Heart right ventricle (tissue), 16 donors: Measurements from ENCODE around the gene TNFSF15. TPM values are rescaled to one million over a fixed set of nuclear protein-coding genes. Genes with fewer than 3 reads are reported as not detected.

Experiments
- ATAC-seq, 8 donors: fragments of 200-7000 bp; cut with Tn5 transposase; one replicate each; pipeline ENCODE4 v1.9.1; 2020; ENCODE audit warnings: mild to moderate bottlenecking in 8 of 8, moderate library complexity in 8 of 8, moderate number of reproducible peaks in 1 of 8
- DNase-seq, 2 donors: peaks; one replicate each; pipeline ENCODE4 v3.0.0-alpha.2; 2020
- H3K27ac ChIP-seq, 10 donors: fragments of 200-600 bp; sonication (generic) in 2 of 10; one replicate each; pipeline versions ENCODE4 v1.5.0 to v1.8.0; 2020 to 2022; ENCODE audit warnings: mild to moderate bottlenecking in 3 of 10
- H3K27me3 ChIP-seq, 7 donors: fragments of 200-600 bp; one replicate each; pipeline ENCODE4 v1.8.0; 2021 to 2022; ENCODE audit warnings: mild to moderate bottlenecking in 2 of 7
- H3K36me3 ChIP-seq, 9 donors: fragments of 200-600 bp; sonication (generic) in 1 of 9; one replicate each; pipeline versions ENCODE4 v1.5.0 to v1.8.0; 2020 to 2022; ENCODE audit warnings: mild to moderate bottlenecking in 2 of 9
- H3K4me1 ChIP-seq, 9 donors: fragments of 200-600 bp; sonication (generic) in 1 of 9; one replicate each; pipeline versions ENCODE4 v1.5.0 to v1.8.0; 2020 to 2022; ENCODE audit warnings: mild to moderate bottlenecking in 4 of 9
- H3K4me3 ChIP-seq, 10 donors: fragments of 200-600 bp; sonication (generic) in 2 of 10; one replicate each; pipeline versions ENCODE4 v1.5.0 to v1.8.0; 2020 to 2022; ENCODE audit warnings: mild to moderate bottlenecking in 7 of 10, moderate library complexity in 2 of 10
- H3K9me3 ChIP-seq, 11 donors: fragments of 200-600 bp in 10 of 11; sonication (generic) in 2 of 11; one replicate each; pipeline versions ENCODE4 v1.5.0 to v1.8.0; 2013 to 2022; ENCODE audit warnings: mild to moderate bottlenecking in 2 of 11, control low read depth in 1 of 11, moderate library complexity in 1 of 11
- WGBS, 2 donors: extraction: QIAGEN DNeasy Blood & Tissue Kit; methylation state at CpG; one replicate each; pipeline ENCODE4 v1.1.7; 2013; ENCODE audit warnings: inconsistent platforms in 1 of 2; 5-methylcytosine and 5-hydroxymethylcytosine counted together
- intact Hi-C, 10 donors: fragments of 100-400 bp; cut with DNase I; formaldehyde crosslinking; loops; one replicate each; pipeline versions ENCODE4 v1.11.1 to v1.14.2; 2022
- polyA plus RNA-seq, 2 donors: library from polyadenylated mRNA; stranded (reverse); fragments of 200-250 nt; gene quantifications; one replicate each; pipeline ENCODE4 v1.2.3, GENCODE V29; 2013
- total RNA-seq, 10 donors: library from RNA; stranded (reverse); fragmentation: NEBNext Ultra II Directional in 3 of 10; extraction: Animal tissue kit (Norgen Biotek cat#: 25700) in 3 of 10; gene quantifications; one replicate each; pipeline versions ENCODE4 v1.2.1 to v1.2.4, GENCODE V29; 2021 to 2023
- TF ChIP-seq, protein P1 (sequence below), 9 donors: fragments of 200-600 bp; sonication (generic) in 2 of 9; IDR thresholded peaks; one replicate each; pipeline versions ENCODE4 v1.5.0 to v1.8.0; 2021 to 2022; ENCODE audit warnings: antibody characterized with exemption in 9 of 9, mild to moderate bottlenecking in 5 of 9, moderate library complexity in 1 of 9
- donor health status: Arrhythmogenic right ventricular cardiomyopathy.
- donor health status: ischemic (EF 13 %, LVEDD 7.1; RV severe dilation, severe dysfunction).
- donor health status: healthy with polysubstance abuse.
- donor health status: DM: no; HTN: yes; CAD: no.
- donor health status: DM: no; HTN: no; CAD: no.
- donor health status: ischemic (EF 25% LVEDD 6.9; RV normal size, moderate dysfunction).
- donor health status: ischemic (EF 25% LVEDD 5.7; RV mildly dilated, moderate dysfunction).
- donor health status: healthy.
- donor health status: DM: yes; HTN: yes; CAD: no.
- donor health status: Ischemic cardiomyopathy.
- donor health status: ischemic (EF 35%, LVEDD 5.7; RV mildly dilated, moderate dysfunction).
- donor health status: nonischemic (EF 11% LVEDD 7.7; RV severe dilation, severe dysfunction).
- donor health status: DM: yes; HTN: yes; CAD: no.
- donor health status: PGD.
- donor health status: ischemic (EF 29% LVEDD 5.4; RV normal size, mild dysfunction).
- donor health status: nonischemic (EF 23%, LVEDD 6.1; RV moderate dilation, normal function).

TNFSF15 gene
- total and polyA plus RNA-seq, 12 donors: 0.01 to 0.62 (median 0.05) TPM; not detected in 5

GRCh38 chr9:114818178-114818577, 12.3 kb upstream of the TNFSF15 start:
- Histone ChIP-seq H3K27me3 (peaks cover 0 to 11% (median 0%) of the 10 kb centered on the region in 7 donors), H3K27ac (no peak overlapping the region), H3K4me1 (no peaks in the 10 kb centered on the region), H3K4me3 (no peak overlapping the region), H3K36me3 (no peaks in the 10 kb centered on the region), H3K9me3 (peaks cover 0 to 5% (median 0%) of the 10 kb centered on the region in 11 donors)
- TF ChIP-seq, protein P1, sequence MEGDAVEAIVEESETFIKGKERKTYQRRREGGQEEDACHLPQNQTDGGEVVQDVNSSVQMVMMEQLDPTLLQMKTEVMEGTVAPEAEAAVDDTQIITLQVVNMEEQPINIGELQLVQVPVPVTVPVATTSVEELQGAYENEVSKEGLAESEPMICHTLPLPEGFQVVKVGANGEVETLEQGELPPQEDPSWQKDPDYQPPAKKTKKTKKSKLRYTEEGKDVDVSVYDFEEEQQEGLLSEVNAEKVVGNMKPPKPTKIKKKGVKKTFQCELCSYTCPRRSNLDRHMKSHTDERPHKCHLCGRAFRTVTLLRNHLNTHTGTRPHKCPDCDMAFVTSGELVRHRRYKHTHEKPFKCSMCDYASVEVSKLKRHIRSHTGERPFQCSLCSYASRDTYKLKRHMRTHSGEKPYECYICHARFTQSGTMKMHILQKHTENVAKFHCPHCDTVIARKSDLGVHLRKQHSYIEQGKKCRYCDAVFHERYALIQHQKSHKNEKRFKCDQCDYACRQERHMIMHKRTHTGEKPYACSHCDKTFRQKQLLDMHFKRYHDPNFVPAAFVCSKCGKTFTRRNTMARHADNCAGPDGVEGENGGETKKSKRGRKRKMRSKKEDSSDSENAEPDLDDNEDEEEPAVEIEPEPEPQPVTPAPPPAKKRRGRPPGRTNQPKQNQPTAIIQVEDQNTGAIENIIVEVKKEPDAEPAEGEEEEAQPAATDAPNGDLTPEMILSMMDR (IDR thresholded peaks at IDR 0.05): no peak
- no peak for DNase-seq
- no peak for ATAC-seq
- 86 to 90% methylated on average over 1 of the region's 1 CpG for WGBS, 2 donors
- intact Hi-C loops: no loop called here

DNA sequence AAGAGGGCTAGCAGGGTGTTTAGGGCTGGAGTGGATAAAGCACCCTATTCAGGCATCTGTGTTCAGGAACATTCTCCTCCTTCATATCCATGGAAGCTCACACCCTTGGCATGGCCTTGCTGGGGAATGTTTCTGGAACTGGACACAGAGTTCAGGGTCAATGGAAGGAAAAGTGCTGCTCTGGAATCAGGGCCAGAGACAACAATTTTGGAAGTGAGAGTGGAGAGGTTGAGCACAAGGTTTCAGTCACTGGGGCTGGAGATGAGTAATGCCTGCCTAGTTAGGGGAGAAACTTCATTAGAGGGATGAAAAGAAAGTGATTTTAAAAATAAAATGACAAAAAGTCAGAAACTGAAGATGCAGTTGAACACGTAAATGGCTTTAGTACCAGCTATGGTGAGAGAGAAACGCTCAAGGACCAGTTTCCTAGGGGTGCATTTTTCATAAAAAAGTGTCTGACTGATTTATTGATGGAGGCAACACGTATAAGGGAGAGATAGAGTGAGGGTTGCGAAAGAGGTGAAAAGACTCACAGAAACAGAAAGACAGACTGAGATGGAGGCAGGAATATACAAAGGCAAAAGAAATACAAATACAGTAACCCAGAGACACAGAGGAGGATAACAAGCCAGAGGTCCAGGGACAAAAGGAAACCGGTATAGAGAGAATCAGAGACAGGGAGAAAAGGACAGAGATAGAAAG, 8.0 kb upstream of the TNFSF15 start:
- ATAC-seq: no peak
- peaks cover 0 to 8% (median 0%) of the 10 kb centered on the region in 7 donors for H3K27me3 ChIP-seq
- WGBS, 2 donors: 87 to 90% methylated on average over 5 of the region's 5 CpGs
- H3K27ac ChIP-seq: no peak overlapping the region
- no peak for DNase-seq
- H3K4me1 ChIP-seq: no peaks in the 10 kb centered on the region
- TF ChIP-seq, protein P1 (IDR thresholded peaks at IDR 0.05): no peak
- peaks cover 0 to 5% (median 0%) of the 10 kb centered on the region in 11 donors for H3K9me3 ChIP-seq
- no peaks in the 10 kb centered on the region for H3K36me3 ChIP-seq
- no peak overlapping the region for H3K4me3 ChIP-seq
- intact Hi-C loops: no loop called here

DNA sequence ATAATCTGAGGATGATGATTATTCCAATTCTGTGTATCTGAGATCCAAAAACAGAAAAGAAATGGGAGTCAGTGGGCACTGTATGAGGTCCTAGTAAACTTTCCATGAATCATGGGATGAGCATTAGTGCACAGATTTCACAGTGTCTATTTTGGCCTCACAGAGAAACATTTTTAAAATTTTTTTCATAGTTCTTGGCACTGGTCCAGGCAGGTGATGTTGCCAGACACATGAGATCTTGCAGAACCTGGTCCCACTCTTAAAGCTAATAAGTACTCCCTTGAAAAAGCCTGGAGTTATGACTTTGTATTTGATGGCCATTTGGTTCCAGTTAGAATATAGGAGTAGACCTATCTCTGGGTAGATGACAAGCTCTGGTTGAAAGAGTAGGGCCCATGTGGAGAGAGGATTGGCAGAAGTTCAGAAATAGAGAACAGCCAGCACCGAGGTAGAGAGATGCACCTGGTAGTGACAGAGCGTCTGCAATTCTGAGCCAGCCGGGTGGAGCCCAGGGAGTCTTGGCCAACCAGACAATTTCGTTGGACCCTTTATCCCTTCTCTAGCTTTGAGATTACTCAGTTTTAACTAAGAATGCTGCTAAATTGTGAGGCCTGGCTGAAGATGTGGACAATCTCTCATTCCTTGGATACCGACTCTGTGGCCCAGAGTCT, 6.3 kb upstream of the TNFSF15 start:
- TF ChIP-seq, protein P1 (IDR thresholded peaks at IDR 0.05): no peak
- WGBS, 2 donors: 81 to 91% methylated on average over 5 of the region's 5 CpGs
- H3K4me1 ChIP-seq: no peaks in the 10 kb centered on the region
- H3K4me3 ChIP-seq: no peak overlapping the region
- H3K27ac ChIP-seq: no peak overlapping the region
- H3K27me3 ChIP-seq: peaks cover 0 to 6% (median 0%) of the 10 kb centered on the region in 7 donors
- ATAC-seq (no peak), DNase-seq (no peak)
- H3K36me3 ChIP-seq: no peaks in the 10 kb centered on the region
- H3K9me3 ChIP-seq: peaks cover 0 to 5% (median 0%) of the 10 kb centered on the region in 11 donors
- intact Hi-C loops: no loop called here

- intact Hi-C loops: no loop called here
- TF ChIP-seq, protein P1 (IDR thresholded peaks at IDR 0.05): no peak
Measured at GRCh38 chr9:114811301-114811700, 5.5 kb upstream of the TNFSF15 start.

More at GRCh38 chr9:114811301-114811700, 5.5 kb upstream of the TNFSF15 start:
- Histone ChIP-seq H3K4me3 (no peak overlapping the region), H3K4me1 (peaks cover 0 to 5% (median 0%) of the 10 kb centered on the region in 9 donors), H3K27ac (no peak overlapping the region), H3K36me3 (no peaks in the 10 kb centered on the region), H3K9me3 (peaks cover 0 to 5% (median 0%) of the 10 kb centered on the region in 11 donors), H3K27me3 (peaks cover 0 to 6% (median 0%) of the 10 kb centered on the region in 7 donors)
- 30 to 48% methylated on average over 4 of the region's 4 CpGs for WGBS, 2 donors
- no peak for ATAC-seq
- no peak for DNase-seq
